Kidney epithelial cell (primary cell): ENCODE data around the gene MAP1A. TPM values are rescaled to one million over a fixed set of nuclear protein-coding genes. Genes with fewer than 3 reads are reported as not detected.
A peak's percentile ranks its signal among the peaks of the same experiment; 100 is the strongest.

Source experiments
- DNase-seq: peaks from one replicate; pipeline ENCODE4 v3.0.0-alpha.2; 2010; ENCODE audit warnings: low read depth
- H3K27me3 ChIP-seq: 2 replicates; pipeline ENCODE4 v1.6.0; 2011; ENCODE audit warnings: low read length; ENCODE audit not compliant: control insufficient read depth, insufficient read depth
- H3K36me3 ChIP-seq: 2 replicates; pipeline ENCODE4 v1.5.1; 2011; ENCODE audit warnings: low read length; ENCODE audit not compliant: control insufficient read depth, insufficient read depth
- H3K4me3 ChIP-seq: 2 replicates; pipeline ENCODE4 v1.5.1; 2011; ENCODE audit warnings: low read depth, mild to moderate bottlenecking, control low read depth, low read length
- total RNA-seq: library from RNA; depleted of rRNA; stranded (reverse); fragments of >200 nt; gene quantifications from 2 replicates; pipeline ENCODE4 v1.2.3, GENCODE V29; 2015
- TF ChIP-seq, protein P1 (sequence below): IDR thresholded peaks from 2 replicates; pipeline ENCODE4 v1.5.1; 2011; ENCODE audit warnings: mild to moderate bottlenecking, moderate library complexity, low read length, control low read depth, inconsistent platforms; ENCODE audit not compliant: insufficient read depth, poor library complexity, severe bottlenecking

Gene MAP1A
- total RNA-seq, 1 donor from 2014 or later, result 2.0 TPM

DNA sequence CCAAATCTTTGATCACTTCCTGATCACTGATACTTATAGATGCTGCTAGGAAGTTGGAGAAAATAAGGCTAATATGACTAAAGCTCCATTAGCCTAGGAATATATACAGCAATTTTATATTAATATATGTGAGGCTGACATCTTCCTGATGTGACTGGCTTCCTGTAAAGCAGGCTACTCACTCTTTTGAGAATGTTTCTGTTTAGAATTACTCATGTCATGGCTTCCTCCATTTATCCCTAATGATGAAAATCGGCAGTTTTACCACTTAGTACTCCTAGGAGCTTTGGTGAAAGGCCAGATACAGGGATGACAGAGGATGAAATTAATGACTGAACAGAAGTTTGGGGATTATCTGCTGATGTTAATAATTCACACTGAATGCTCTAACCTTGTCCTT is 3.9 kb upstream of the MAP1A start:
- Histone ChIP-seq H3K27me3 (peaks cover 10% of the 10 kb centered on the region), H3K36me3 (no peaks in the 10 kb centered on the region), H3K4me3 (no peak overlapping the region)
- TF ChIP-seq, protein P1, sequence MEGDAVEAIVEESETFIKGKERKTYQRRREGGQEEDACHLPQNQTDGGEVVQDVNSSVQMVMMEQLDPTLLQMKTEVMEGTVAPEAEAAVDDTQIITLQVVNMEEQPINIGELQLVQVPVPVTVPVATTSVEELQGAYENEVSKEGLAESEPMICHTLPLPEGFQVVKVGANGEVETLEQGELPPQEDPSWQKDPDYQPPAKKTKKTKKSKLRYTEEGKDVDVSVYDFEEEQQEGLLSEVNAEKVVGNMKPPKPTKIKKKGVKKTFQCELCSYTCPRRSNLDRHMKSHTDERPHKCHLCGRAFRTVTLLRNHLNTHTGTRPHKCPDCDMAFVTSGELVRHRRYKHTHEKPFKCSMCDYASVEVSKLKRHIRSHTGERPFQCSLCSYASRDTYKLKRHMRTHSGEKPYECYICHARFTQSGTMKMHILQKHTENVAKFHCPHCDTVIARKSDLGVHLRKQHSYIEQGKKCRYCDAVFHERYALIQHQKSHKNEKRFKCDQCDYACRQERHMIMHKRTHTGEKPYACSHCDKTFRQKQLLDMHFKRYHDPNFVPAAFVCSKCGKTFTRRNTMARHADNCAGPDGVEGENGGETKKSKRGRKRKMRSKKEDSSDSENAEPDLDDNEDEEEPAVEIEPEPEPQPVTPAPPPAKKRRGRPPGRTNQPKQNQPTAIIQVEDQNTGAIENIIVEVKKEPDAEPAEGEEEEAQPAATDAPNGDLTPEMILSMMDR, result no peak
- no peak for DNase-seq

DNA sequence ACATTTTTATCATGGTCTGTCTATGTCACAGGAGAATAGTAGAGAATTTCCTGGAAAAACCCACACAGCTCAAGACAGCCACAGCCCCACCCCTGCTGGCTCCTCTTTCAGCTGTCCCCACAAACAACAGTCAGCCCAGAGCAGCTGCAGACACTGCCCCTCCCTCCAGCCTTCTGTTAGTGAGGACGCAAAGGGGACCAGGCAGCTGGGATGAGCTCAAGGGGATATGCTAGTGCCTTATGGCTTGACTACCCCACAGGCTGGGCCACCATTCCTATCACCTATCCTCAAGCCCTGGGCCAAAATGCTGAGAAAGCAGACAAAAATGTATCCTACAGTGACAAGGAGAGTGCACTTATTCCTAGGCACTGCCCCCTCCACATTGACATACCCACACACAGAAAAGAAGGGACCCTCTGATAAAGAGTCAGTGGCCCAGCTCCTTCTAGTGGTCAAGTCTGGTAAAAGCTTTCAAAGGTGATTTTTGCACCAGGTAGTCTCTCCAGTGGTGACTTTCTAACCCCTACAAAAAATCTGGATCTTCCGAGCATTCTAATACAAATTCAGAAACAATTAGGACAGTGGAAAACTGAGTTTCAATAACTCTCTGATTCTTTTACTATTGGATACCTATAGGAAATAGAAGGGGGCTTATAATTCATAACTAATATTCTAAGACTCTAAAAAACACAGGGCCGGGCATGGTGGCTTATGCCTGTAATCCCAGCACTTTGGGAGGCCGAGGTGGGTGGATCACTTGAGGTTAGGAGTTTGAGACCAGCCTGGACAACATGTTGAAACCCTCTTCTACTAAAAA is 3.0 kb upstream of the MAP1A start:
- TF ChIP-seq, protein P1, result peak; percentile 75
- no peak overlapping the region for H3K4me3 ChIP-seq
- peaks cover 13% of the 10 kb centered on the region for H3K27me3 ChIP-seq
- no peak for DNase-seq
- no peaks in the 10 kb centered on the region for H3K36me3 ChIP-seq

DNA sequence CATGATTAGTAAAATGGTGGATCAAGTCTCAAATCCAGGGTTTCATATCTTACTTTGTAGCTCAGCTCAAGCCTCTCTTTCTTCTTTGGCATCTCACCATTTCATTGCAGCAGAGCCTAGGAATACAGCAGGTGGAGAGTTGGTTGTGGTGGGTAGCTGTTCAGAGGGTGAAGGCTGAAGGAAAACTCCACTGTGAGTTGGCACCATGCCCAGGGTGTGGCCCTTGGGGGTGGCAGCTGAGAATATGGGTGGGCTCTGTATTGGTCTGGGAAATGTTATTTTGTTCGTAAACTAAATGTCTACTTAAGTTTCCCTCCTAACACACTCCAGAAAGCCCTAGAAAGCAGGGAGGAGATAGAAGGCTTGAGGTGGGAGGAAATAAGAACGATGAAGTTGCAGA is 1.7 kb upstream of the MAP1A start:
- no peak for DNase-seq
- H3K4me3 ChIP-seq, result no peak overlapping the region
- TF ChIP-seq, protein P1, result no peak
- H3K27me3 ChIP-seq, result peaks cover 13% of the 10 kb centered on the region
- no peaks in the 10 kb centered on the region for H3K36me3 ChIP-seq

DNA sequence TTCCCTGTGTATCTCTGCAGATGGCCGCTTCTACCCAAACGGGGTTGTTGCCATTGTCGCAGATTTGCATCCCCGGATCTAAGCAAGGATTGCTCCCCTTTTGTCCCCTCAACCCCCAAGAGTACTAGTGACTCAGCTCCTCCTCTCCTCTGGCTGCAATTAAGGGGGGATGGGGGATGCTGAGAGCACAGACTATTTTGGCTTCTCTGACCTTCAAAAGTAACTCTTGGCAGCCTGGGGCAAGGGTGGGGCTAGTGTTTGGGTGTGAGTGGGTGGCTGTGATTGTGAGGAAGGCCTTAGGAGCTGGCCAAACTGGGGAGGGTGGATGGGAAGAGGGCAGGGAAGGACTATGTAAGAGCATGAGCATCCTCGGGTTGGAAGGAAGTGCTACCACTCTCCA is 1.2 kb upstream of the MAP1A start:
- no peaks in the 10 kb centered on the region for H3K36me3 ChIP-seq
- TF ChIP-seq, protein P1, result no peak
- H3K27me3 ChIP-seq, result peaks cover 13% of the 10 kb centered on the region
- DNase-seq, result no peak
- H3K4me3 ChIP-seq, result no peak overlapping the region

DNA sequence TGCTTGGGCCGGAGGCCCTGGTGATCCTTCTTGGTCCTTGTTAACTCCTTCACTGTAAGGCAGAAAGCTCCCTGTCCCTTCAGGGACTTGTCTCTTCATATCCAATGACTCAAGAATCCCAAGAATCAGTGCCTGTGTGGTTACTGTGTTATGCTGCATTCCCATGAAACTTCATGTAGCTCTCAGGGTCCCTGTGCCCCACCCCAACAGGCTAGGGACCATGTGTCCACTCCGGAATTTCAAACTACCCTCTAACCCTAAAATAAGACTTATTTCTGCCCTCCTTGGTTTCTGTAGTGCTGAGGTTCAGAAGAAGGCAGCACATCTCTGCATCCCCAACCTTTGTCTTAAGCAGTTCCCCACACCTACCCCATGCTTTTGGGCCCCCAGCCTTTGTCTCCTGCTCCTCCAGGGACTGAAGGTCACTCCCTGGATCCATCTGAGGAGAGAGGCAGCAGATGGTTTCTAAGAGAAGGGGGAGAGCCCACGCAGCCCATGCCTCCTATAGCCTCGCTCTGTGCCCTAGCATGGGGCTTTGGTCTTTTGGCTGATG is 531 bp upstream of the MAP1A start:
- DNase-seq, result no peak
- TF ChIP-seq, protein P1, result no peak
- H3K4me3 ChIP-seq, result peak overlapping the region; percentile 19
- H3K36me3 ChIP-seq, result no peaks in the 10 kb centered on the region
- peaks cover 11% of the 10 kb centered on the region for H3K27me3 ChIP-seq
